Mesendoderm (in vitro differentiated cells): Measurements from ENCODE around the gene CREB3.

ENCODE experiments used
- DNase-seq: peaks from one replicate; pipeline ENCODE4 v3.0.0; 2013
- H2AK5ac ChIP-seq: 2 replicates; pipeline ENCODE4 v1.6.1; 2013; ENCODE audit warnings: low read length, inconsistent platforms
- H2BK120ac ChIP-seq: 2 replicates; pipeline ENCODE4 v1.6.1; 2013; ENCODE audit warnings: low read depth, mild to moderate bottlenecking, low read length, moderate library complexity, mixed read lengths
- H2BK15ac ChIP-seq: replicated peaks from 2 replicates; pipeline ENCODE4 v1.6.1; 2013; ENCODE audit warnings: low read depth, mild to moderate bottlenecking, moderate library complexity
- H2BK5ac ChIP-seq: 2 replicates; pipeline ENCODE4 v1.6.1; 2013; ENCODE audit warnings: low read length, inconsistent platforms
- H3K18ac ChIP-seq: 2 replicates; pipeline ENCODE4 v1.6.1; 2013; ENCODE audit warnings: mild to moderate bottlenecking, low read length, mixed read lengths
- H3K23ac ChIP-seq: one replicate; pipeline ENCODE4 v1.6.1; 2013; ENCODE audit warnings: low read length
- H3K27ac ChIP-seq: 2 replicates; pipeline ENCODE4 v1.5.1; 2013; ENCODE audit warnings: low read depth, mild to moderate bottlenecking, inconsistent platforms, low read length, moderate library complexity
- H3K27me3 ChIP-seq: 2 replicates; pipeline ENCODE4 v1.6.1; 2013; ENCODE audit warnings: low read length, control low read depth, mild to moderate bottlenecking, inconsistent platforms; ENCODE audit not compliant: insufficient read depth, poor library complexity
- H3K36me3 ChIP-seq: 2 replicates; pipeline ENCODE4 v1.6.1; 2013; ENCODE audit warnings: low read length, inconsistent platforms; ENCODE audit not compliant: control insufficient read depth, insufficient read depth
- H3K4ac ChIP-seq: one replicate; pipeline ENCODE4 v1.6.1; 2013; ENCODE audit warnings: low read depth, mild to moderate bottlenecking, low read length, moderate library complexity
- H3K4me1 ChIP-seq: 2 replicates; pipeline ENCODE4 v1.6.1; 2013; ENCODE audit warnings: low read depth, low read length, inconsistent platforms; ENCODE audit not compliant: control insufficient read depth
- H3K4me2 ChIP-seq: 2 replicates; pipeline ENCODE4 v1.6.1; 2013; ENCODE audit warnings: low read length
- H3K4me3 ChIP-seq: 2 replicates; pipeline ENCODE4 v1.5.1; 2013; ENCODE audit warnings: mild to moderate bottlenecking, low read length
- H3K56ac ChIP-seq: one replicate; pipeline ENCODE4 v1.6.1; 2013; ENCODE audit warnings: low read length
- H3K79me1 ChIP-seq: 2 replicates; pipeline ENCODE4 v1.6.1; 2013; ENCODE audit warnings: low read length, inconsistent platforms
- H3K79me2 ChIP-seq: 2 replicates; pipeline ENCODE4 v1.6.1; 2013; ENCODE audit warnings: mild to moderate bottlenecking, low read length; ENCODE audit not compliant: control insufficient read depth, insufficient read depth
- H3K9ac ChIP-seq: 2 replicates; pipeline ENCODE4 v1.6.1; 2013; ENCODE audit warnings: low read length, inconsistent platforms
- H4K5ac ChIP-seq: one replicate; pipeline ENCODE4 v1.6.1; 2013; ENCODE audit warnings: low read length
- H4K8ac ChIP-seq: one replicate; pipeline ENCODE4 v1.6.1; 2013; ENCODE audit warnings: low read depth, mild to moderate bottlenecking, control low read depth, low read length, moderate library complexity
- WGBS: extraction: QIAGEN DNeasy Blood & Tissue Kit; methylation state at CpG from one replicate; pipeline ENCODE4 v1.1.7; 2013; ENCODE audit warnings: low lambda C conversion rate, missing lambda C conversion rate; ENCODE audit not compliant: insufficient coverage; ENCODE audit errors: extremely low coverage; 5-methylcytosine and 5-hydroxymethylcytosine counted together
- small RNA-seq: library from polyadenylated mRNA; stranded (forward); fragments of <200 nt; extraction: miRNeasy Mini kit (QIAGEN cat#:217004); gene quantifications from one replicate; pipeline ENCODE3, GENCODE V24; 2013; ENCODE audit not compliant: insufficient read depth

Gene CREB3

DNA sequence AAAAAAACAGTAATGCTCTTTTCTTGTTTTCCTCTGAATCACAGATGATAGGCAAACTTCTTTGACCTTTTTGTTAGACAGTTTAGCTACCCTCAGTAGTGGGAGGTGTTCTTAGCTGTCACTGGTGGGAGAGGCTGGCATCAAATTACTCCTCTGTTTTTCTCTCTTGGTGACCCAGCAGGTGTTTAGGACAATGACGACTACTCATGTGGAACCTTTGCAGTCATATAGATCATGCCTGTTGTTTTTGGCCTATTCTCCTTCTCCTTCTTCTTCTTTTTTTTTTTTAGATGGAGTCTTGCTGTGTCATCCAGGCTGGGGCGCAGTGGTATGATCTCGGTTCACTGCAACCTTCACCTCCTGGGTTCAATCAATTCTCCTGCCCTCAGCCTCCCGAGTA is 43.6 kb downstream of the CREB3 start:
- Histone ChIP-seq H3K79me2 (no peaks in the 10 kb centered on the region), H4K5ac (no peak overlapping the region), H3K36me3 (no peaks in the 10 kb centered on the region), H2BK15ac (no peak overlapping the region), H3K56ac (no peak overlapping the region), H3K18ac (no peak overlapping the region), H3K9ac (no peak overlapping the region), H3K23ac (no peak overlapping the region), H2AK5ac (no peak overlapping the region), H3K4me2 (no peak overlapping the region), H4K8ac (no peak overlapping the region), H3K4ac (no peak overlapping the region), H3K79me1 (no peaks in the 10 kb centered on the region), H2BK120ac (no peak overlapping the region), H3K4me1 (peaks cover 3% of the 10 kb centered on the region), H3K4me3 (no peak overlapping the region), H2BK5ac (no peak overlapping the region), H3K27me3 (no peaks in the 10 kb centered on the region), H3K27ac (no peak overlapping the region)
- WGBS, result no CpG with 5 or more reads among the region's 4 CpGs
- DNase-seq, result no peak

DNA sequence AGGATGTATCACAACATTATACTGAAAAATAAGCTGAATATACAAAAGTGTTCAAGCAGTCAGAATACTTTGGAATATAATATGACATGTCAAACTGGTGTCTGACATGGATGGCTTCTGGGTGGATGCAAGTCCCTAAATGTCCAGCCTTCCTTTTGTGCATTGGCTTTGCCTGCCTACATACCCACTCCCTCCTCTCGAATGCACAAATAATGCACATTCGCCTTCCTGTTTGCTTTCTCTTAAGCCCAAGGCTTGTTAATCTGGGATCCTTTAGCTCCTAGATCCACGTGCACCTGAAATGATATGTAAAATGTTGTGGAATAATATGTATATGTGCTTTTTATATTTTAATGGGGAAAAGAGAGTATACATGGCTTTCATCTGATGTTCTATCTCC is 46.0 kb downstream of the CREB3 start:
- no peaks in the 10 kb centered on the region for H3K79me2 ChIP-seq
- no CpG with 5 or more reads among the region's 3 CpGs for WGBS
- H3K9ac ChIP-seq, result no peak overlapping the region
- no peak overlapping the region for H2BK15ac ChIP-seq
- no peak overlapping the region for H3K56ac ChIP-seq
- no peak overlapping the region for H3K23ac ChIP-seq
- no peak overlapping the region for H3K27ac ChIP-seq
- H3K4me1 ChIP-seq, result peaks cover 3% of the 10 kb centered on the region
- no peak for DNase-seq
- H3K18ac ChIP-seq, result no peak overlapping the region
- no peak overlapping the region for H2BK5ac ChIP-seq
- H4K8ac ChIP-seq, result no peak overlapping the region
- H2BK120ac ChIP-seq, result no peak overlapping the region
- H3K79me1 ChIP-seq, result no peaks in the 10 kb centered on the region
- H3K4me3 ChIP-seq, result no peak overlapping the region
- H3K4me2 ChIP-seq, result no peak overlapping the region
- H3K36me3 ChIP-seq, result no peaks in the 10 kb centered on the region
- H3K27me3 ChIP-seq, result no peaks in the 10 kb centered on the region
- no peak overlapping the region for H3K4ac ChIP-seq
- no peak overlapping the region for H4K5ac ChIP-seq
- no peak overlapping the region for H2AK5ac ChIP-seq

DNA sequence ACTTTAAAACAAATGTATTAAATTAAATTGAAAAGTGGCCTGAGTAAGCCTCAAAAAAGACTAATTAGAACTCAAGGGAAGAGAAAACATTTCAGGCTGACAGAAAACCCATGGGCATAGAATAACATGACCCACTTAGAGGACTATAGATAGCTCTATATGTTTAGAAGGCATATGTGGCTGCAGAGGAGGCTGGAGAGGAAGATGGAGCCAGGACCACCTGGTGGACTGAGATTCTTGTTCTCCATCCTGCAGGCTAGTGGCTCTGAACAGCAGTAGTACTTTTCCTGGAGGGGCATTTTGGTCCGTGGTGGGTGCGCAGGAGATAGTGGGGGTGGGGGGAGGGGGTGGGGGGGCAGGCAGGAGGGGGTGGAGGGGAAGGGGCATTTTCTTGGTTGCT is 48.6 kb downstream of the CREB3 start:
- Histone ChIP-seq H4K5ac (no peak overlapping the region), H3K4me1 (no peaks in the 10 kb centered on the region), H3K79me2 (no peaks in the 10 kb centered on the region), H3K4ac (no peak overlapping the region), H3K56ac (no peak overlapping the region), H2BK5ac (no peak overlapping the region), H2BK15ac (no peak overlapping the region), H3K18ac (no peak overlapping the region), H3K27ac (no peak overlapping the region), H3K23ac (no peak overlapping the region), H3K4me3 (no peak overlapping the region), H2AK5ac (no peak overlapping the region), H2BK120ac (no peak overlapping the region), H3K79me1 (no peaks in the 10 kb centered on the region), H3K36me3 (no peaks in the 10 kb centered on the region), H4K8ac (no peak overlapping the region), H3K9ac (no peak overlapping the region), H3K4me2 (no peak overlapping the region), H3K27me3 (no peaks in the 10 kb centered on the region)
- WGBS, result no CpG with 5 or more reads among the region's 2 CpGs
- no peak for DNase-seq

DNA sequence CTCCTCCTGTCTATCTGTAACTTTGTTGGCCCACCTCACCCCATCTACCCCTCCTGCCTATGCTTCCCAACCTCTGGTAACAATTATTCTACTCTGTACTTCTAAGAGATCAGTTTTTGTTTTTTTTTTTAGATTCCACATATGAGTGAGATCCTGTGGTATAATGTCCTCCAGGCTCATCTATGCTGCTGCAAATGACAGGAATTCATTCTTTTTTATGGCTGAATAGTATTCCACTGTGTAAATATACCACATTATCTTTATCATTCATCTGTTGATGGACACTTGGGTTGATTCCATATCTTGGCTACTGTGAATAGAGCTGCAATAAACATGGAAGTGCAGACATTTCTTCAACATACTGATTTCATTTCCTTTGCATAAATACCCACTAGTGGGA is 51.0 kb downstream of the CREB3 start:
- Histone ChIP-seq H3K4me1 (no peaks in the 10 kb centered on the region), H3K4me2 (no peak overlapping the region), H3K27ac (no peak overlapping the region), H2BK120ac (no peak overlapping the region), H3K79me1 (no peaks in the 10 kb centered on the region), H3K36me3 (no peaks in the 10 kb centered on the region), H2AK5ac (no peak overlapping the region), H3K27me3 (no peaks in the 10 kb centered on the region), H3K9ac (no peak overlapping the region), H4K8ac (no peak overlapping the region), H3K56ac (no peak overlapping the region), H2BK5ac (no peak overlapping the region), H3K4ac (no peak overlapping the region), H3K4me3 (no peak overlapping the region), H3K79me2 (no peaks in the 10 kb centered on the region), H2BK15ac (no peak overlapping the region), H3K18ac (no peak overlapping the region), H3K23ac (no peak overlapping the region), H4K5ac (no peak overlapping the region)
- no peak for DNase-seq

Small RNA genes lying within 50 kb of the gene (small RNA-seq; reads per million reads assigned to genes)
- gene MIR6853, result 0.90 reads per million
